Uterus (tissue), 4 donors: ENCODE results near the gene LRRC7. TPM values are rescaled to one million over a fixed set of nuclear protein-coding genes. Genes with fewer than 3 reads are reported as not detected.

ENCODE experiments used
- DNase-seq, 2 donors: peaks; one replicate each; pipeline ENCODE4 v3.0.0-alpha.2; 2019 to 2020
- H3K27ac ChIP-seq, 2 donors: fragments of 200-600 bp; sonication (generic); 1 replicate in 1 of 2; 2 replicates in 1 of 2; pipeline ENCODE4 v1.5.1; 2016 to 2018
- H3K27me3 ChIP-seq, 2 donors: fragments of 200-600 bp; sonication (generic); one replicate each; pipeline ENCODE4 v1.5.1; 2018 to 2019; ENCODE audit warnings: control low read depth in 1 of 2
- H3K36me3 ChIP-seq, 2 donors: fragments of 200-600 bp; sonication (generic); one replicate each; pipeline ENCODE4 v1.5.1; 2019; ENCODE audit warnings: control low read depth in 1 of 2
- H3K4me1 ChIP-seq, 2 donors: fragments of 200-600 bp; sonication (generic); one replicate each; pipeline ENCODE4 v1.5.1; 2018 to 2019; ENCODE audit warnings: control low read depth in 1 of 2
- H3K4me3 ChIP-seq, 2 donors: fragments of 200-600 bp; sonication (generic); 1 replicate in 1 of 2; 2 replicates in 1 of 2; pipeline ENCODE4 v1.5.1; 2018 to 2019; ENCODE audit warnings: mild to moderate bottlenecking in 1 of 2
- H3K9me3 ChIP-seq, 2 donors: fragments of 200-600 bp; sonication (generic); one replicate each; pipeline ENCODE4 v1.5.1; 2019; ENCODE audit warnings: control low read depth in 1 of 2
- POLR2A ChIP-seq, 2 donors: fragments of 450-650 bp; IDR thresholded peaks; one replicate each; pipeline ENCODE4 v1.6.1; 2016; ENCODE audit warnings: antibody characterized with exemption in 2 of 2, mild to moderate bottlenecking in 1 of 2, moderate library complexity in 1 of 2
- intact Hi-C: fragments of 100-400 bp; cut with DNase I; formaldehyde crosslinking; loops from one replicate; pipeline ENCODE4 v1.15.1; 2023; ENCODE audit warnings: low total_unique reads
- total RNA-seq, 4 donors: library from RNA; depleted of rRNA in 3 of 4; stranded (reverse); fragments of >200 nt in 3 of 4; gene quantifications; one replicate each; pipeline versions ENCODE4 v1.1.0 to v1.2.4, GENCODE V29; 2014 to 2023
- TF ChIP-seq, protein P1 (sequence below), 4 experiments: fragments of 200-600 bp in 2 of 4; fragments of 450-650 bp in 2 of 4; sonication (generic) in 2 of 4; IDR thresholded peaks; one replicate each; pipeline ENCODE4 v1.5.1; 2016 to 2019; ENCODE audit warnings: antibody characterized with exemption in 4 of 4, mild to moderate bottlenecking in 2 of 4, moderate library complexity in 1 of 4
- donor health status: DM: yes; HTN: yes; CAD: no.

LRRC7 gene
- total RNA-seq, 4 donors from 2014 or later = 1.5 to 12.0 TPM; not detected in 2

DNA sequence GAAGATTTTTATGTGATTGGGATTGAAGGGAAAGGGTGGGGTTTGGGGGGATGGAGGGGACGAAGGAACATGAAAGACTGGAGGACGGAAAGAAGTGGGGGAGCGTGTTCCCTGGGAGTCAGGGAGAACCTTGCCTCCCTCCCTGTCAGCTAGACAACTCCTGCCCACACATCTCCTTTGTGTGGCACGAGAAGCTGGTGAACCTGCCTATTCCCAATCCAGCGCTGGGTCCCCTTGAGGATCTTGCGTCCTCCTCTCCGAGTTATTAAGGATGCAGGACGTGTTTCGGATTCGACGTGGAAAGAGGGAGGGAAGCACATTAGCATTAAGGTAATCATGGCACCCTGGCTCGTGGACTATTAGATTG is 1.4 kb downstream of the LRRC7 start:
- H3K4me3 ChIP-seq = no peak overlapping the region

DNA sequence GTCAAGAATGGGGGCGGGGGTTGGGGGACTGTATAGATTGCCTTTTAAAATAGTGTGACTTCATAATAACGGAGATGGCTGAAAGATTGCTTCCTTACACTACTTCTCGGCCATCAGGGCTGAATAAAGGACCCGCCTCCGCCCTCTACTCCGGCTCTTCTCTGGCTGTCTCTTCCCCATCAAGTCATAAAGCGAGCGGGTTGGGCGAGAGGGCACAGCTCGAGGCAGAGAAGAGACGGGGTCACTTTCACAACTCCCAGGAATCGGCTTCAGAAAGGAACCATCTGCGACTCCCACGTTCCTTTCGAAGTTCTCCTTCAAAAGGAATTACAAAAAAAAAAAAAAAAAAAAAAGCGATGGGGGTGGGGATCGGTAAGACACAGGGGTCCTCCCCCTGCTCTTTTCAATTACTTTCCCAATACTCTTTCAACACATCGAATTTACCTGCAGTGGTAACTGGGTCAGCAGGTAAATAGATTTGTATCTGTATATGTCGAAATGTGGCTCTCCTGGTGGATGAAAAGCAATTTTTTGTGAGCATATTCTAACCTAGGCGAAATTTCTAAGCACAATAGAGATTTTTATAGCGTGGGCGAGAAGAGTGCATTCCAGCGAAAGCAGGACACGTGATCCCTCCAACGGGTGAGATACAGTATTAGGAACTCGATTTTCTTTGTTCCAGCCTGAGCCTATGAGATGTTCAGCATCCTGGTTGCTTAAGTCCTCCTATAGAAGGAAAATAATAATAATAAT is 2.0 kb downstream of the LRRC7 start:
- H3K27me3 ChIP-seq = no peaks in the 10 kb centered on the region
- no peak for TF ChIP-seq POLR2A (IDR thresholded peaks at IDR 0.05)
- TF ChIP-seq, protein P1, sequence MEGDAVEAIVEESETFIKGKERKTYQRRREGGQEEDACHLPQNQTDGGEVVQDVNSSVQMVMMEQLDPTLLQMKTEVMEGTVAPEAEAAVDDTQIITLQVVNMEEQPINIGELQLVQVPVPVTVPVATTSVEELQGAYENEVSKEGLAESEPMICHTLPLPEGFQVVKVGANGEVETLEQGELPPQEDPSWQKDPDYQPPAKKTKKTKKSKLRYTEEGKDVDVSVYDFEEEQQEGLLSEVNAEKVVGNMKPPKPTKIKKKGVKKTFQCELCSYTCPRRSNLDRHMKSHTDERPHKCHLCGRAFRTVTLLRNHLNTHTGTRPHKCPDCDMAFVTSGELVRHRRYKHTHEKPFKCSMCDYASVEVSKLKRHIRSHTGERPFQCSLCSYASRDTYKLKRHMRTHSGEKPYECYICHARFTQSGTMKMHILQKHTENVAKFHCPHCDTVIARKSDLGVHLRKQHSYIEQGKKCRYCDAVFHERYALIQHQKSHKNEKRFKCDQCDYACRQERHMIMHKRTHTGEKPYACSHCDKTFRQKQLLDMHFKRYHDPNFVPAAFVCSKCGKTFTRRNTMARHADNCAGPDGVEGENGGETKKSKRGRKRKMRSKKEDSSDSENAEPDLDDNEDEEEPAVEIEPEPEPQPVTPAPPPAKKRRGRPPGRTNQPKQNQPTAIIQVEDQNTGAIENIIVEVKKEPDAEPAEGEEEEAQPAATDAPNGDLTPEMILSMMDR (IDR thresholded peaks at IDR 0.05) = no peak
- H3K4me3 ChIP-seq = no peak overlapping the region
- H3K9me3 ChIP-seq = no peaks in the 10 kb centered on the region
- H3K27ac ChIP-seq = no peak overlapping the region
- H3K36me3 ChIP-seq = no peaks in the 10 kb centered on the region
- no peak for DNase-seq
- H3K4me1 ChIP-seq = peaks cover 0 to 5% of the 10 kb centered on the region in 2 donors
- intact Hi-C loops = no loop called here

More for the DNA sequence above, 1.4 kb downstream of the LRRC7 start:
- intact Hi-C loops = no loop called here
- no peak for DNase-seq
- H3K9me3 ChIP-seq = no peaks in the 10 kb centered on the region
- H3K27me3 ChIP-seq = no peaks in the 10 kb centered on the region
- H3K36me3 ChIP-seq = no peaks in the 10 kb centered on the region
- no peak for TF ChIP-seq POLR2A (IDR thresholded peaks at IDR 0.05)
- TF ChIP-seq, protein P1 (IDR thresholded peaks at IDR 0.05) = no peak
- H3K27ac ChIP-seq = no peak overlapping the region
- peaks cover 0 to 5% of the 10 kb centered on the region in 2 donors for H3K4me1 ChIP-seq

- TF ChIP-seq POLR2A (IDR thresholded peaks at IDR 0.05) = no peak
- TF ChIP-seq, protein P1 (IDR thresholded peaks at IDR 0.05) = no peak
- H3K4me3 ChIP-seq = no peak overlapping the region
- no peaks in the 10 kb centered on the region for H3K9me3 ChIP-seq
- DNase-seq = no peak
- intact Hi-C loops = no loop called here
- peaks cover 0 to 5% of the 10 kb centered on the region in 2 donors for H3K4me1 ChIP-seq
- no peaks in the 10 kb centered on the region for H3K27me3 ChIP-seq
- no peaks in the 10 kb centered on the region for H3K36me3 ChIP-seq
- H3K27ac ChIP-seq = no peak overlapping the region
These were observed 2.6 kb downstream of the LRRC7 start for GRCh38 chr1:69570356-69570755.

GRCh38 chr1:69572921-69573320 is 5.2 kb downstream of the LRRC7 start:
- intact Hi-C loops = no loop called here
- TF ChIP-seq, protein P1 (IDR thresholded peaks at IDR 0.05) = no peak
- no peak for TF ChIP-seq POLR2A (IDR thresholded peaks at IDR 0.05)

GRCh38 chr1:69573911-69574310 is 6.2 kb downstream of the LRRC7 start:
- TF ChIP-seq, protein P1 (IDR thresholded peaks at IDR 0.05) = no peak
- TF ChIP-seq POLR2A (IDR thresholded peaks at IDR 0.05) = no peak
- Histone ChIP-seq H3K27ac (no peak overlapping the region), H3K36me3 (no peaks in the 10 kb centered on the region), H3K4me3 (no peak overlapping the region), H3K4me1 (no peaks in the 10 kb centered on the region), H3K9me3 (no peaks in the 10 kb centered on the region), H3K27me3 (no peaks in the 10 kb centered on the region)
- no peak for DNase-seq
- intact Hi-C loops = no loop called here

More at GRCh38 chr1:69572921-69573320, 5.2 kb downstream of the LRRC7 start:
- Histone ChIP-seq H3K4me1 (no peaks in the 10 kb centered on the region), H3K27me3 (no peaks in the 10 kb centered on the region), H3K9me3 (no peaks in the 10 kb centered on the region), H3K27ac (no peak overlapping the region), H3K4me3 (no peak overlapping the region), H3K36me3 (no peaks in the 10 kb centered on the region)
- DNase-seq = no peak
